K562 (cell line): ENCODE data around the gene CREB3L4. TPM values are rescaled to one million over a fixed set of nuclear protein-coding genes. Genes with fewer than 3 reads are reported as not detected.

Source experiments
- ATAC-seq: fragments of 200-7000 bp; cut with Tn5 transposase; 3 replicates; pipeline ENCODE4 v1.9.1; 2020; ENCODE audit warnings: moderate library complexity
- BruUV-seq: library from RNA; stranded (reverse); fragments of 400-500 nt; replicated peaks from 2 replicates; lab custom pipeline; 2021; lab: Mats Ljungman, UMichigan
- CTCF ChIA-PET: fragments of 300-600 bp; formaldehyde crosslinking; extraction: SDS; loops from one replicate; lab custom pipeline; 2021; ENCODE audit warnings: low intra/inter-chr PET ratio; lab: Yijun Ruan, JAX
- POLR2A ChIA-PET: fragments of 300-600, 350-650 bp; sonication (Branson Sonifier 250); formaldehyde crosslinking; extraction: SDS; loops from one replicate; lab custom pipeline; 2021; ENCODE audit warnings: antibody characterized with exemption, inconsistent platforms; lab: Yijun Ruan, JAX
- DNase-seq, 4 experiments: peaks; one replicate each; pipeline versions ENCODE4 v3.0.0 to v3.0.0-alpha.2; 2011 to 2018; ENCODE audit warnings: low spot score in 3 of 4, mixed read lengths in 3 of 4; ENCODE audit errors: extremely low read depth in 1 of 4
- FAIRE-seq: peaks from 2 replicates; lab custom pipeline; 2011; peaks lifted over from hg19 to GRCh38; lab: Jason Lieb, UNC
- H2AFZ ChIP-seq: 2 replicates; pipeline ENCODE4 v1.6.0; 2011; ENCODE audit warnings: low read depth, low read length, control low read depth, inconsistent platforms
- H3K27ac ChIP-seq: fragments of 200-600 bp; 3 replicates; pipeline ENCODE4 v1.8.0; 2011; ENCODE audit warnings: low read depth, mild to moderate bottlenecking, control low read depth, inconsistent platforms, low read length, moderate library complexity, mixed read lengths; ENCODE audit errors: extremely low read depth
- H3K27me3 ChIP-seq, 2 experiments: fragments of 300-600 bp in 1 of 2; 2 replicates in 1 of 2; 3 replicates in 1 of 2; pipeline versions ENCODE4 v1.6.0 to v1.8.0; 2011; ENCODE audit warnings: inconsistent platforms in 2 of 2, low read length in 2 of 2, mild to moderate bottlenecking in 1 of 2, mixed read lengths in 1 of 2, moderate library complexity in 1 of 2; ENCODE audit not compliant: control insufficient read depth in 2 of 2, insufficient read depth in 2 of 2
- H3K36me3 ChIP-seq: fragments of 300-600 bp; 3 replicates; pipeline ENCODE4 v1.8.0; 2011; ENCODE audit warnings: mild to moderate bottlenecking, low read length, inconsistent platforms; ENCODE audit not compliant: control insufficient read depth, insufficient read depth
- H3K4me1 ChIP-seq, 2 experiments: fragments of 200-600 bp in 1 of 2; replicated peaks in 1 of 2; 2 replicates in 1 of 2; 3 replicates in 1 of 2; pipeline versions ENCODE4 v1.5.1 to v1.8.0; 2011; ENCODE audit warnings: inconsistent platforms in 2 of 2, low read length in 2 of 2, mild to moderate bottlenecking in 1 of 2, mixed read lengths in 1 of 2, moderate library complexity in 1 of 2; ENCODE audit not compliant: control insufficient read depth in 2 of 2, insufficient read depth in 2 of 2
- H3K4me2 ChIP-seq: 2 replicates; pipeline ENCODE4 v1.6.1; 2011; ENCODE audit warnings: low read length, control low read depth, inconsistent platforms, mixed read lengths; ENCODE audit not compliant: insufficient read depth
- H3K4me3 ChIP-seq: fragments of 200-600 bp; sonication (generic), shearing (Covaris generic); 2 replicates; pipeline ENCODE4 v1.5.1; 2016; ENCODE audit warnings: control low read depth, inconsistent platforms
- H3K79me2 ChIP-seq: fragments of 200-600 bp; 3 replicates; pipeline ENCODE4 v1.8.0; 2011; ENCODE audit warnings: low read length, inconsistent platforms; ENCODE audit not compliant: control insufficient read depth, insufficient read depth
- H3K9ac ChIP-seq, 2 experiments: 2 replicates each; pipeline versions ENCODE4 v1.6.0 to v1.6.1; 2011; ENCODE audit warnings: low read depth in 2 of 2, low read length in 2 of 2, control low read depth in 1 of 2, inconsistent platforms in 1 of 2, mild to moderate bottlenecking in 1 of 2, mixed read lengths in 1 of 2; ENCODE audit not compliant: insufficient read depth in 1 of 2
- H3K9me1 ChIP-seq: one replicate; pipeline ENCODE4 v1.6.0; 2011; ENCODE audit warnings: inconsistent platforms, mild to moderate bottlenecking, low read length, moderate library complexity; ENCODE audit not compliant: control insufficient read depth, insufficient read depth
- H3K9me3 ChIP-seq: replicated peaks from 2 replicates; pipeline ENCODE4 v1.5.1; 2011; ENCODE audit warnings: low read depth, low read length, inconsistent platforms; ENCODE audit not compliant: control insufficient read depth, insufficient read depth
- H4K20me1 ChIP-seq: replicated peaks from 2 replicates; pipeline ENCODE4 v1.6.1; 2011; ENCODE audit warnings: low read length, inconsistent platforms, mixed read lengths; ENCODE audit not compliant: control insufficient read depth, insufficient read depth
- BMI1 ChIP-seq: fragments of 150-350 bp; IDR thresholded peaks from 2 replicates; pipeline ENCODE4 v1.6.1; 2014; ENCODE audit warnings: low read length
- EP300 ChIP-seq: IDR thresholded peaks from 2 replicates; pipeline ENCODE4 v1.6.1; 2012; ENCODE audit warnings: low read length, improper control_type of control experiment
- GABPA ChIP-seq: fragments of 200-800 bp; sonication (Bioruptor generic); conservative IDR thresholded peaks from 2 replicates; pipeline ENCODE4 v1.6.1; 2016; ENCODE audit warnings: low read depth, missing genetic modification characterization, missing compliant biosample characterization
- KDM5B ChIP-seq: fragments of 200-600 bp; sonication (generic); IDR thresholded peaks from 2 replicates; pipeline ENCODE4 v1.6.1; 2012; ENCODE audit warnings: low read depth, mild to moderate bottlenecking, moderate library complexity, low read length, control low read depth, inconsistent platforms; ENCODE audit not compliant: insufficient replicate concordance
- MECOM ChIP-seq: fragments of 250-450 bp; sonication (Bioruptor Pico); IDR thresholded peaks from 2 replicates; pipeline ENCODE4 v1.8.0; 2022; ENCODE audit warnings: inconsistent platforms
- NFATC3 ChIP-seq: fragments of 450-650 bp; IDR thresholded peaks from 2 replicates; pipeline ENCODE4 v1.6.1; 2017; ENCODE audit warnings: mild to moderate bottlenecking
- POLR2G ChIP-seq: fragments of 200-400 bp; formaldehyde crosslinking; IDR thresholded peaks from 2 replicates; pipeline ENCODE4 v1.6.1; 2017; ENCODE audit warnings: low read depth, mild to moderate bottlenecking, antibody characterized with exemption, low read length, moderate library complexity
- POLR2H ChIP-seq: IDR thresholded peaks from 2 replicates; pipeline ENCODE4 v1.6.1; 2016; ENCODE audit warnings: missing genetic modification characterization, low read depth, mild to moderate bottlenecking, control low read depth, missing compliant biosample characterization, moderate library complexity
- RBM17 ChIP-seq: fragments of 200-400 bp; formaldehyde crosslinking; IDR thresholded peaks from 2 replicates; pipeline ENCODE4 v1.6.1; 2017; ENCODE audit warnings: low read depth, mild to moderate bottlenecking, low read length, borderline replicate concordance
- SMARCA5 ChIP-seq: fragments of 450-650 bp; IDR thresholded peaks from 2 replicates; pipeline ENCODE4 v1.6.1; 2016
- TAF1 ChIP-seq: IDR thresholded peaks from 2 replicates; pipeline ENCODE4 v1.6.1; 2011; ENCODE audit warnings: mild to moderate bottlenecking, low read length, moderate library complexity; ENCODE audit not compliant: insufficient read depth, control insufficient read depth, severe bottlenecking; ENCODE audit errors: extremely low read depth
- USF1 ChIP-seq: sonication (generic); formaldehyde crosslinking; IDR thresholded peaks from 2 replicates; pipeline ENCODE4 v1.9.0; 2022; ENCODE audit warnings: mild to moderate bottlenecking, missing genetic modification reagents
- ZBTB17 ChIP-seq: fragments of 450-650 bp; formaldehyde crosslinking; IDR thresholded peaks from 2 replicates; pipeline ENCODE4 v1.4.0; 2020; ENCODE audit warnings: mild to moderate bottlenecking
- ZNF134 ChIP-seq: fragments of 250-450 bp; sonication (Bioruptor Pico); conservative IDR thresholded peaks from 2 replicates; pipeline ENCODE4 v1.4.0; 2020
- ZNF766 ChIP-seq: fragments of 200-800 bp; sonication (Bioruptor generic); conservative IDR thresholded peaks from 2 replicates; pipeline ENCODE4 v1.6.1; 2016; ENCODE audit warnings: missing genetic modification characterization, missing compliant biosample characterization
- ZNF780A ChIP-seq: fragments of 250-450 bp; sonication (Bioruptor Pico); IDR thresholded peaks from 2 replicates; pipeline ENCODE4 v1.5.0; 2021; ENCODE audit warnings: mild to moderate bottlenecking
- WGBS: fragments of 100-300 bp; shearing (Covaris generic); methylation state at CpG from one replicate; pipeline ENCODE4 v1.1.6; 2016; ENCODE audit warnings: low coverage, mixed read lengths; ENCODE audit not compliant: insufficient coverage; ENCODE audit errors: missing lambda C conversion rate; 5-methylcytosine and 5-hydroxymethylcytosine counted together
- in situ Hi-C: fragments of 300-500 bp; cut with MboI; formaldehyde crosslinking; loops from 4 replicates; pipeline ENCODE4 v1.15.0; 2018; ENCODE audit warnings: inconsistent platforms, mixed read lengths
- intact Hi-C: fragments of 100-400 bp; cut with micrococcal nuclease; formaldehyde crosslinking; loops from 2 replicates; pipeline ENCODE4 v1.14.2; 2022
- polyA plus RNA-seq, 8 experiments: library from polyadenylated mRNA; depleted of rRNA in 4 of 8; stranded (reverse) in 5 of 8; unstranded in 3 of 8; fragments of >200 nt; fragmentation: Nextera tagmentation in 2 of 8; fragmentation: Illumina TruSeq in 1 of 8; extraction: Ambion mirVana in 2 of 8; extraction: Trizol in 1 of 8; gene quantifications; 2 replicates each; pipeline versions ENCODE4 v1.2.1 to v1.2.3, GENCODE V29; 2011 to 2014; ENCODE audit warnings: inconsistent platforms in 1 of 8, missing spikeins in 1 of 8
- total RNA-seq, 7 experiments: library from RNA; depleted of rRNA in 6 of 7; stranded (reverse); fragments of >200 nt in 6 of 7; fragmentation: Illumina TruSeq in 2 of 7; extraction: Trizol in 2 of 7; gene quantifications; 2 replicates each; pipeline versions ENCODE4 v1.2.1 to v1.2.3, GENCODE V29; 2011 to 2021; ENCODE audit warnings: low replicate concordance in 1 of 7
- TF ChIP-seq, protein P1 (sequence below): fragments of 450-650 bp; IDR thresholded peaks from 2 replicates; pipeline ENCODE4 v1.7.1; 2018; ENCODE audit warnings: mild to moderate bottlenecking, low read depth; ENCODE audit not compliant: partially characterized antibody

Gene CREB3L4
- total and polyA plus RNA-seq, 9 of the 15 experiments (the other 6 are each of a cell fraction or from before 2014, with no cell fraction given), result 9.9 to 18.6 (median 13.9) TPM

- WGBS, result 0% methylated on average over 13 of the region's 32 CpGs
- H3K79me2 ChIP-seq, result peaks cover 22% of the 10 kb centered on the region
- H3K36me3 ChIP-seq, result peaks cover 23% of the 10 kb centered on the region
- TF ChIP-seq RBM17, result no peak
- 0 out of 2 replicates have a peak, but pooled peaks have one; percentile 3 for TF ChIP-seq USF1
- TF ChIP-seq ZBTB17 (CRISPR knock-in tag), result peak; percentile 65; the same call in 1 of the 2 replicates
- TF ChIP-seq ZNF766, result 0 out of 2 replicates have a peak, but pooled peaks have one; percentile 3
- TF ChIP-seq POLR2H (tag), result 0 out of 2 replicates have a peak, but pooled peaks have one; percentile 20
- 0 out of 2 replicates have a peak, but pooled peaks have one; percentile 8 for TF ChIP-seq EP300
- TF ChIP-seq, protein P1, sequence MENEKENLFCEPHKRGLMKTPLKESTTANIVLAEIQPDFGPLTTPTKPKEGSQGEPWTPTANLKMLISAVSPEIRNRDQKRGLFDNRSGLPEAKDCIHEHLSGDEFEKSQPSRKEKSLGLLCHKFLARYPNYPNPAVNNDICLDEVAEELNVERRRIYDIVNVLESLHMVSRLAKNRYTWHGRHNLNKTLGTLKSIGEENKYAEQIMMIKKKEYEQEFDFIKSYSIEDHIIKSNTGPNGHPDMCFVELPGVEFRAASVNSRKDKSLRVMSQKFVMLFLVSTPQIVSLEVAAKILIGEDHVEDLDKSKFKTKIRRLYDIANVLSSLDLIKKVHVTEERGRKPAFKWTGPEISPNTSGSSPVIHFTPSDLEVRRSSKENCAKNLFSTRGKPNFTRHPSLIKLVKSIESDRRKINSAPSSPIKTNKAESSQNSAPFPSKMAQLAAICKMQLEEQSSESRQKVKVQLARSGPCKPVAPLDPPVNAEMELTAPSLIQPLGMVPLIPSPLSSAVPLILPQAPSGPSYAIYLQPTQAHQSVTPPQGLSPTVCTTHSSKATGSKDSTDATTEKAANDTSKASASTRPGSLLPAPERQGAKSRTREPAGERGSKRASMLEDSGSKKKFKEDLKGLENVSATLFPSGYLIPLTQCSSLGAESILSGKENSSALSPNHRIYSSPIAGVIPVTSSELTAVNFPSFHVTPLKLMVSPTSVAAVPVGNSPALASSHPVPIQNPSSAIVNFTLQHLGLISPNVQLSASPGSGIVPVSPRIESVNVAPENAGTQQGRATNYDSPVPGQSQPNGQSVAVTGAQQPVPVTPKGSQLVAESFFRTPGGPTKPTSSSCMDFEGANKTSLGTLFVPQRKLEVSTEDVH, result peak; percentile 49
- TF ChIP-seq BMI1, result no peak
- no peak for TF ChIP-seq ZNF134 (CRISPR knock-in tag)
- TF ChIP-seq MECOM (CRISPR knock-in tag), result no peak
- TF ChIP-seq ZNF780A, result 0 out of 2 replicates have a peak, but pooled peaks have one; percentile 66
- TF ChIP-seq NFATC3, result peak; percentile 46; the same call in 1 of the 2 replicates
- peak; percentile 12; the same call in 1 of the 2 replicates for TF ChIP-seq SMARCA5
- peak; percentile 43; the same call in 1 of the 2 replicates for TF ChIP-seq POLR2G
- TF ChIP-seq GABPA (tag), result 0 out of 2 replicates have a peak, but pooled peaks have one; percentile 21
- TF ChIP-seq TAF1, result peak; percentile 34
- TF ChIP-seq KDM5B, result peak; percentile 47
Observed at GRCh38 chr1:153985941-153986761, 18.4 kb downstream of the CREB3L4 start, which contains the start of gene RAB13. Gene RAB13, minus strand, starts transcription at chr1:153986339. Its CDS starts 103 bp downstream, at chr1:153986236.

More at GRCh38 chr1:153985941-153986761, 18.4 kb downstream of the CREB3L4 start, which contains the start of gene RAB13:
- H2AFZ ChIP-seq, result peak within 1 kb of the TSS; percentile 89
- ATAC-seq (peak; percentile 76), FAIRE-seq (no peak), DNase-seq (peak; percentile 77 to 89 (median 88))
- H3K27me3 ChIP-seq, result no peaks in the 10 kb centered on the region
- peak within 1 kb of the TSS; percentile 89 to 93 for H3K9ac ChIP-seq
- ChIA-PET CTCF (interaction anchor here (0.6 to 1.8 kb wide), 7 partner anchors 41 to 631 kb away, joined by 3 to 19 read pairs (median 6); no protein-coding TSS in a partner anchor), POLR2A (interaction anchor here (0.6 to 2.8 kb wide), 13 partner anchors 9 to 336 kb away, joined by 3 to 16 read pairs (median 5); partner anchors contain the start of genes CREB3L4, DENND4B, JTB and UBAP2L)
- peak within 1 kb of the TSS; percentile 55 for H3K4me3 ChIP-seq
- no peaks in the 10 kb centered on the region for H3K9me1 ChIP-seq
- peak within 1 kb of the TSS; percentile 94 for H3K4me2 ChIP-seq
- no TSS peak for BruUV-seq
- H3K27ac ChIP-seq, result peak within 1 kb of the TSS; percentile 75
- peaks cover 5 to 14% of the 10 kb centered on the region in 2 experiments; a peak in 4 of 5 replicates for H3K4me1 ChIP-seq
- intact Hi-C loops (loop anchor here (1.0 to 10.0 kb wide), 7 partner anchors 39 to 631 kb away; partner anchors contain the start of genes DENND4B, ILF2 and S100A9), in situ Hi-C loops (loop anchor here (5.0 to 10.0 kb wide), 3 partner anchors 189 to 481 kb away; partner anchors contain the start of gene NPR1)
- no peaks in the 10 kb centered on the region for H3K9me3 ChIP-seq
- H4K20me1 ChIP-seq, result no peaks in the 10 kb centered on the region
